ENCODE data around the gene SLC7A1.

- TF ChIP-seq, protein P1, sequence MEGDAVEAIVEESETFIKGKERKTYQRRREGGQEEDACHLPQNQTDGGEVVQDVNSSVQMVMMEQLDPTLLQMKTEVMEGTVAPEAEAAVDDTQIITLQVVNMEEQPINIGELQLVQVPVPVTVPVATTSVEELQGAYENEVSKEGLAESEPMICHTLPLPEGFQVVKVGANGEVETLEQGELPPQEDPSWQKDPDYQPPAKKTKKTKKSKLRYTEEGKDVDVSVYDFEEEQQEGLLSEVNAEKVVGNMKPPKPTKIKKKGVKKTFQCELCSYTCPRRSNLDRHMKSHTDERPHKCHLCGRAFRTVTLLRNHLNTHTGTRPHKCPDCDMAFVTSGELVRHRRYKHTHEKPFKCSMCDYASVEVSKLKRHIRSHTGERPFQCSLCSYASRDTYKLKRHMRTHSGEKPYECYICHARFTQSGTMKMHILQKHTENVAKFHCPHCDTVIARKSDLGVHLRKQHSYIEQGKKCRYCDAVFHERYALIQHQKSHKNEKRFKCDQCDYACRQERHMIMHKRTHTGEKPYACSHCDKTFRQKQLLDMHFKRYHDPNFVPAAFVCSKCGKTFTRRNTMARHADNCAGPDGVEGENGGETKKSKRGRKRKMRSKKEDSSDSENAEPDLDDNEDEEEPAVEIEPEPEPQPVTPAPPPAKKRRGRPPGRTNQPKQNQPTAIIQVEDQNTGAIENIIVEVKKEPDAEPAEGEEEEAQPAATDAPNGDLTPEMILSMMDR (IDR thresholded peaks at IDR 0.05) = no peak
- no peak for TF ChIP-seq POLR2A (IDR thresholded peaks at IDR 0.05)
- no peak for TF ChIP-seq POLR2AphosphoS5 (IDR thresholded peaks at IDR 0.05)
- TF ChIP-seq EP300 (IDR thresholded peaks at IDR 0.05) = no peak
Measured at GRCh38 chr13:29480893-29481525, 114.5 kb downstream of the SLC7A1 start.

Measured in upper lobe of left lung (tissue), 4 donors.